ENCODE data around the gene CYP2A7.
"Not testable (repeated sequence)": the region's sequence is repeated elsewhere in the genome, so short reads cannot be mapped to it uniquely, and the experiment has no call there.

CYP2A7 gene

GRCh38 chr19:40842012-40842411 is 40.0 kb downstream of the CYP2A7 start:
- DNase-seq, result not testable (repeated sequence)

DNA sequence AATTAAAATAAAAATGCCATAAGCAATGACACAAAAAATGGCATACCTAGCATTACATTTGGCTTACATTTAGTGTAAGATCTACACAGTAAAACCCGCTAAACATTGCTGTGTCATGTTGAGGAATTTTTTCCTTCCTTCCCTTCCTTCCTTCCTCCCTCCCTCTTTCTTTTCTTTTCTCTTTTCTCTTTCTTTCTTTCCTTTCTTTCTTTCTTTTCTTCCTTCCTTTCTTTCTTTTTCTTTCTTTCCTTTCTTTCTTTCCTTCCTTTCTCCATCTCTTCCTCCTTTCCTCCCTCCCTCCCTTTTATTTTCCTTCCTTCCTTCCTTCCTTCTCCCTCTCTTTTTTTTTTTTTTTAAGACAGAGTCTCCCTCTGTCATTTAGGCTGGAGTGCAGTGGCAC is 43.6 kb downstream of the CYP2A7 start:
- DNase-seq, result not testable (repeated sequence)

- no peak for DNase-seq
Observed at GRCh38 chr19:40836754-40837429, 45.1 kb downstream of the CYP2A7 start.

DNA sequence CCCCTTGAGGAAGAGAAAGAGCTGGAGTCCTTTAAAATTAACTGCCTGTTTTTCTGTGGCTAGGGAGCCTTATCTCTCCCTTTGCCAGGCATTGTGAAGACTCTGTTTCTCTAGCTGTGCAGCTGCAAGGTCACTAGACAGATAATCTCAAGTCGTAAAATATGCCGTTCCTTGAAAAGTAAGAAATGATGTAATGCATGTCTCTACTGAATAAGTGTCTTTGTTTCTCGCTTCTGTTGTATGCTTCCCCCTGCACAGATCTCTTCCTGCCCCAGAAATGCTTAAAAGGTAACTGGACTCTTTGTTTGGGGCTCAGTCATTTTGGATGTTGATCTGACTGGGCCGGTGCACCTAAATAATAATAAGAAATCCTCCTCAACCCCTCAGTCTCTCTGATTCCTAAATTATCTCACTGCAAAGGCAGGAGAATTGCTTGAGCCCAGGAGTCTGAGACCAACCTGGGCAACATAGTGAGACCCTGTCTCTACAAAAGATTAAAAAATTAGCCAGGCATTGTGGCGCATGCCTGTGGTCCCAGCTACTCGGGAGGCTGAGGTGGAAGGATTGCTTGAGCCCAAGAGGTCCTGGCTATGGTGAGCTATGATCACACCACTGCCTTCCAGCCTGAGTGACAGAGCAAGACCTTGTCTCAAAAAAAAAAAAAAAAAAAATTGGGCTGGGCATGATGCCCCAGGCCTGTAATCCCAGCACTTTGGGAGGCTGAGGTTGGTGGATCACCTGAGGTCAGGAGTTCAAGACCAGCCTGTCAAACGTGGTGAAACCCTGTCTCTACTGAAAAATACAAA is 48.1 kb downstream of the CYP2A7 start:
- DNase-seq, result not testable (repeated sequence)

DNA sequence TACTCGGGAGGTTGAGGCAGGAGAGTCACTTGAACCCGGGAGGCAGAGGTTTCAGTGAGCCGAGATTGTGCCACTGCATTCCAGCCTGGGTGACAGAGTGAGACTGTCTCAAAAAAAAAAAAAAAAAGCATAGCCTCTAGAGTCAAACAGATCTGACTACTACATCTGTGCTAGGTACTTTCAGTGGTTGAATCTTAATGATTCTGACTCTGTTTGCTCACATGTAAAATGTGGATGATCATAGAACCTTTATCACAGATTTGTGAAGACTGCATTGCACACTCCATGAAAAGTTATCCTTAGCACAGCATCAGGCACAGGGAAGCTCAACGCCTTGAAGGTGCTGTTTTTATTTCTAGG is 49.6 kb downstream of the CYP2A7 start:
- DNase-seq, result not testable (repeated sequence)

DNA sequence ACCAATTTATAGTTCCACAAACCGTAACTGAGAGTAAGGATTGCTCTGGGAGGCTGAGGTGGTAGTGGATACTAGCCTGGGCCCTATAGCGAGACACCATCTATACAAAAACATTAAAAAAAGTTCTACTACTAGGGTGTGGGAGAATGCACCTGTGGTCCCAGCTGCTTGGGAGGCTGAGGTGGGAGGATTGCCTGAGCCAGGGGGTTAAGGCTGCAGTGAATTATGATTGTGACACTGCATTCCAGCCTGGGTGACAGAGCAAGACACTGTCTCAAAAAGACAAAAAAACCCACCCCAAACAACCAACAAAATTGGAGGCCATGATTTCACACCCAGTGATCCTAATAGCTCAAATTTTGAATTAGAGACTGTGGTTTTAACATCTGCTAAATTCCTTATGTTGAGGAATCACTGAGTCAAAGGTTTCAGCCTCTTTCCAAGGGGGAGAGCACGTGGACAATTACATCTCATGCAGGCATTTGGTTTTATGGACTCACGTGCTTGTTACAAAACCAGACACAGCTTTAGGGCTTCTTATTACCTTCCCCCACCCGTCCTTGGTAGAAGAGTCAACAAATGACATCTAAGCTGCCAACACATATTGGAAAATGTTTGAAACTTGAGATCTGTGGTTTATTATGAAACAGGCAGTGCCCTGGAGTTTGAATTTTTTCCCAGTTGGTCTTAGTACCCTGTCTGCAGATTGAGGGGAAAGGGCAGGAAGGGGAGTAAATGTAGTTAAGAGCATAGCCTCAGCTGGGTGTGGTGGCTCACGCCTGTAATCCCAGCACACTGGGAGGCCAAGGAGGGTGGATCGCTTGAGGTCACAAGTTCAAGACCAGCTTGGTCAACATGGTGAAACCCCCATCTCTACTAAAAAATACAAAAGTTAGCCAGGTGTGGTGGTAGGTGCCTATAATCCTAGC is 50.3 kb downstream of the CYP2A7 start:
- DNase-seq, result no peak

DNA sequence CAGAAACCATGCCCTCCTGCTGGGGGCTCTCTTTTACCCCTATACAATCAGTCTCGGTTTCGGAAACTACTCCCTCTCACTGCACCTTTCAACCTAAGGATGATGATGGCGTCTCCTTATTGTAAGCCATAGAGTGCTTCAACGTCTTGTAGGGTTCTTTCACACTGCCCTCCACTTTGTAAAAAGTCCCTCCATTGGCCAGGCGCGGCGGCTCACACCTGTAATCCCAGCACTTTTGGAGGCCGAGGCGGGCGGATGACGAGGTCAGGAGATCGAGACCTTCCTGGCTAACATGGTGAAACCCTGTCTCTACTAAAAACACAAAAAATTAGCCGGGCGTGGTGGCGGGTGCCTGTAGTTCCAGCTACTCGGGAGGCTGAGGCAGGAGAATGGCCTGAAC is 51.3 kb downstream of the CYP2A7 start:
- not testable (repeated sequence) for DNase-seq

DNA sequence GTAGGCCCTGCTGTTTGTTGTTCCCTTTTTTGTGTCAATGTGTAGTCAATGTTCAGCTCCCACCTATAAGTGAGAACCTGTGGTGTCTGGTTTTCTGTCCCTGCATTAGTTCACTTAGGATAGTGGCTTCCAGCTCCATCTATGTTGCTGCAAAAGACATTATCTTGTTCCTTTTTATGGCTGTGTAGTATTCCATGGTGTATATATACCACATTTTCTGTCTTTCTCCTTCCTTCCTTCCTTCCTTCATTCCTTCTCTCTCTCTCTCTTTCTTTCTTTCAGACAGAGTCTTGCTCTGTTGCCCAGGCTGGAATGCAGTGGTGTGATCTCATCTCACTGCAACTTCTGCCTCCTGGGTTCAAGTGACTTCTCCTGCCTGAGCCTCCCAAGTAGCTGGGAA is 52.8 kb downstream of the CYP2A7 start:
- DNase-seq, result no peak

GRCh38 chr19:40827386-40828247 is 54.4 kb downstream of the CYP2A7 start:
- DNase-seq, result no peak

DNA sequence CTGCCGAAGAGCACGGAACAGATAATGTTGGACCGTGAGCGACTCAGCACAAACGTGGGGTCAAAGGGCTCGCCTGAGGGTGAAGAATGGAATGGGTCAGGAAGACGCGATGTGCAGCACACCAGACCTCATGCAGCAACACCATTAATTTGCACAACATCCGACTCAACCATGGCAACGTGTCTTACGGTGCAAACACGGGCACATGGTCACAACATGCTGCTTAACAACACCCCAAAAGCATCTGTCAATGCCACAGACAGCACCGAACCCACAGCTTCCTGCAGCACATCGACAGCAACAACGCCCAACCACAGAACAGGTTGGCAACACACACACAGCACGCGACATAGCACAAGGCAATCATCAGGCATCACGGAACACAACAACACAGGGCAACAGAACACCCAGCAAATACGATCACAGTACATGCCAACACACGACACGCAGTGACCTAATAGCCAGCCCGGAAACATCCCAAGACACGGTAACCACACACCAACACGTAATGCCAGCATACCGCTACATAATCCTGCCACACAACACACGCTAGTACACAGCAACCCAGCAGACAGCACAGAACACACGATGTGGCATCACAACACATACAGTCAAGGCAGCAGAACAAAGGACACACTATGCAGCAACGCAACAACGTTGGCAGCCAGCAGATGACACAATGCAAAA is 55.2 kb downstream of the CYP2A7 start:
- peak; percentile 87 for DNase-seq

GRCh38 chr19:40826312-40826698 is 55.7 kb downstream of the CYP2A7 start:
- DNase-seq, result not testable (repeated sequence)

GRCh38 chr19:40825460-40826095 is 56.5 kb downstream of the CYP2A7 start:
- not testable (repeated sequence) for DNase-seq
